H1 (cell line): ENCODE results near the gene HDAC9. TPM values are rescaled to one million over a fixed set of nuclear protein-coding genes. Genes with fewer than 3 reads are reported as not detected.

Source experiments
- CTCF ChIA-PET: fragments of 300-600 bp; sonication (Branson Sonifier 250); formaldehyde crosslinking; loops from one replicate; lab custom pipeline; 2021; ENCODE audit not compliant: partially characterized antibody; lab: Charles Lee
- POLR2A ChIA-PET: fragments of 300-600 bp; sonication (Branson Sonifier 250); formaldehyde crosslinking; loops from one replicate; lab custom pipeline; 2021; ENCODE audit warnings: inconsistent platforms; ENCODE audit not compliant: partially characterized antibody; lab: Charles Lee
- DNase-seq, 2 experiments: peaks; one replicate each; pipeline versions ENCODE4 v3.0.0 to v3.0.0-alpha.2; 2010 to 2022; ENCODE audit warnings: low spot score in 2 of 2, low read depth in 1 of 2, mixed read lengths in 1 of 2
- FAIRE-seq: peaks from 2 replicates; lab custom pipeline; 2011; peaks lifted over from hg19 to GRCh38; lab: Jason Lieb, UNC
- H2AFZ ChIP-seq: 2 replicates; pipeline ENCODE4 v1.8.1; 2012; ENCODE audit warnings: low read length, inconsistent platforms
- H2AK5ac ChIP-seq: 2 replicates; pipeline ENCODE4 v1.6.1; 2013; ENCODE audit warnings: low read depth, low read length
- H2BK120ac ChIP-seq: replicated peaks from 2 replicates; pipeline ENCODE3; 2013; ENCODE audit warnings: low read depth, low read length, inconsistent platforms
- H2BK12ac ChIP-seq: 2 replicates; pipeline ENCODE4 v1.6.1; 2013; ENCODE audit warnings: low read depth, low read length
- H2BK15ac ChIP-seq: 2 replicates; pipeline ENCODE4 v1.6.1; 2013; ENCODE audit warnings: low read length
- H2BK20ac ChIP-seq: 2 replicates; pipeline ENCODE4 v1.6.1; 2013; ENCODE audit warnings: low read length
- H2BK5ac ChIP-seq: 2 replicates; pipeline ENCODE4 v1.6.1; 2013; ENCODE audit warnings: low read depth, low read length
- H3K14ac ChIP-seq: 2 replicates; pipeline ENCODE4 v1.6.1; 2013; ENCODE audit warnings: inconsistent platforms; ENCODE audit not compliant: insufficient read length
- H3K18ac ChIP-seq: 2 replicates; pipeline ENCODE4 v1.6.1; 2013; ENCODE audit warnings: low read length; ENCODE audit errors: extremely low read depth
- H3K23ac ChIP-seq: 2 replicates; pipeline ENCODE4 v1.6.1; 2013; ENCODE audit warnings: inconsistent platforms; ENCODE audit not compliant: insufficient read length
- H3K23me2 ChIP-seq: 2 replicates; pipeline ENCODE4 v1.6.1; 2013; ENCODE audit warnings: low read depth, low read length
- H3K27ac ChIP-seq: 2 replicates; pipeline ENCODE4 v1.6.1; 2011; ENCODE audit warnings: low read depth, low read length, inconsistent platforms
- H3K27me3 ChIP-seq, 4 experiments: replicated peaks in 1 of 4; 1 replicate in 1 of 4; 2 replicates in 3 of 4; pipeline versions ENCODE4 v1.6.1 to v1.8.1; 2011 to 2013; ENCODE audit warnings: low read length in 3 of 4, mild to moderate bottlenecking in 3 of 4, inconsistent platforms in 2 of 4, mixed read lengths in 2 of 4, moderate library complexity in 1 of 4; ENCODE audit not compliant: control insufficient read depth in 3 of 4, insufficient read depth in 3 of 4; ENCODE audit errors: extremely low read depth in 1 of 4
- H3K36me3 ChIP-seq, 4 experiments: 2 replicates each; pipeline versions ENCODE4 v1.6.1 to v1.8.1; 2011 to 2013; ENCODE audit warnings: mild to moderate bottlenecking in 4 of 4, low read length in 3 of 4, moderate library complexity in 2 of 4, control low read depth in 1 of 4, inconsistent platforms in 1 of 4; ENCODE audit not compliant: insufficient read depth in 4 of 4, control insufficient read depth in 2 of 4
- H3K4ac ChIP-seq: replicated peaks from 2 replicates; pipeline ENCODE3; 2013; ENCODE audit warnings: low read length, low read depth, mixed read lengths, inconsistent platforms; ENCODE audit not compliant: insufficient read length
- H3K4me1 ChIP-seq, 4 experiments: replicated peaks in 1 of 4; 1 replicate in 1 of 4; 2 replicates in 3 of 4; pipeline versions ENCODE4 v1.6.1 to v1.8.1; 2011 to 2013; ENCODE audit warnings: low read length in 3 of 4, inconsistent platforms in 2 of 4, mixed read lengths in 1 of 4; ENCODE audit not compliant: insufficient read depth in 4 of 4, control insufficient read depth in 3 of 4
- H3K4me2 ChIP-seq, 2 experiments: 2 replicates each; pipeline versions ENCODE4 v1.6.1 to v1.8.1; 2011 to 2013; ENCODE audit warnings: low read depth in 2 of 2, low read length in 2 of 2, control low read depth in 1 of 2, inconsistent platforms in 1 of 2, mild to moderate bottlenecking in 1 of 2; ENCODE audit not compliant: insufficient read depth in 1 of 2
- H3K4me3 ChIP-seq, 4 experiments: fragments of 200-600, 300-600 bp in 1 of 4; sonication (generic), shearing (Covaris generic), sonication (Bioruptor Twin) in 1 of 4; 2 replicates each; pipeline versions ENCODE4 v1.5.1 to v1.8.1; 2011 to 2016; ENCODE audit warnings: low read length in 4 of 4, low read depth in 3 of 4, control low read depth in 2 of 4, inconsistent platforms in 2 of 4, mild to moderate bottlenecking in 2 of 4, mixed read lengths in 1 of 4, moderate library complexity in 1 of 4; ENCODE audit not compliant: insufficient read depth in 2 of 4; ENCODE audit errors: extremely low read depth in 1 of 4
- H3K56ac ChIP-seq: replicated peaks from 2 replicates; pipeline ENCODE3; 2013; ENCODE audit warnings: low read depth, mild to moderate bottlenecking, mixed read lengths, low read length, inconsistent platforms; ENCODE audit not compliant: insufficient read length
- H3K79me1 ChIP-seq: 2 replicates; pipeline ENCODE4 v1.6.1; 2013; ENCODE audit warnings: low read depth, low read length, control low read depth
- H3K79me2 ChIP-seq, 2 experiments: 2 replicates each; pipeline versions ENCODE4 v1.6.1 to v1.8.1; 2012 to 2013; ENCODE audit warnings: low read length in 2 of 2, mild to moderate bottlenecking in 2 of 2, inconsistent platforms in 1 of 2; ENCODE audit not compliant: insufficient read depth in 2 of 2, control insufficient read depth in 1 of 2
- H3K9ac ChIP-seq, 4 experiments: replicated peaks in 1 of 4; 1 replicate in 1 of 4; 2 replicates in 3 of 4; pipeline versions ENCODE4 v1.6.1 to v1.8.1; 2011 to 2013; ENCODE audit warnings: low read depth in 3 of 4, low read length in 3 of 4, control low read depth in 2 of 4, mild to moderate bottlenecking in 2 of 4, moderate library complexity in 2 of 4, inconsistent platforms in 1 of 4; ENCODE audit errors: extremely low read depth in 1 of 4
- H3K9me3 ChIP-seq, 2 experiments: 2 replicates each; pipeline versions ENCODE4 v1.6.1 to v1.8.1; 2012 to 2013; ENCODE audit warnings: mild to moderate bottlenecking in 2 of 2, moderate library complexity in 2 of 2, control low read depth in 1 of 2, inconsistent platforms in 1 of 2, low read depth in 1 of 2, low read length in 1 of 2, mixed read lengths in 1 of 2; ENCODE audit not compliant: insufficient read depth in 2 of 2
- H4K20me1 ChIP-seq, 2 experiments: replicated peaks in 1 of 2; 2 replicates each; pipeline versions ENCODE3 to v1.8.1; 2011 to 2013; ENCODE audit warnings: inconsistent platforms in 2 of 2, low read length in 2 of 2, mild to moderate bottlenecking in 1 of 2; ENCODE audit not compliant: insufficient read depth in 2 of 2, control insufficient read depth in 1 of 2
- H4K5ac ChIP-seq: 2 replicates; pipeline ENCODE4 v1.6.1; 2013; ENCODE audit warnings: low read length, low read depth, mixed read lengths, inconsistent platforms; ENCODE audit not compliant: insufficient read length
- H4K8ac ChIP-seq: 2 replicates; pipeline ENCODE4 v1.8.0; 2013; ENCODE audit warnings: mild to moderate bottlenecking, moderate library complexity, low read length, inconsistent platforms; ENCODE audit not compliant: insufficient read depth; ENCODE audit errors: extremely low read depth
- H4K91ac ChIP-seq: replicated peaks from 2 replicates; pipeline ENCODE3; 2013; ENCODE audit warnings: low read length, mixed read lengths, inconsistent platforms; ENCODE audit not compliant: insufficient read length
- FOSL1 ChIP-seq: IDR thresholded peaks from 2 replicates; pipeline ENCODE4 v1.6.1; 2011; ENCODE audit warnings: mild to moderate bottlenecking, low read depth, low read length, moderate library complexity; ENCODE audit not compliant: insufficient read depth
- MAFK ChIP-seq: IDR thresholded peaks from 2 replicates; pipeline ENCODE4 v1.6.1; 2012; ENCODE audit warnings: low read depth, mild to moderate bottlenecking, improper control_type of control experiment, low read length
- SIRT6 ChIP-seq: IDR thresholded peaks from one replicate; pipeline ENCODE4 v1.7.1; 2012; ENCODE audit warnings: low read length, inconsistent platforms
- SIX5 ChIP-seq: IDR thresholded peaks from 2 replicates; pipeline ENCODE4 v1.6.1; 2011; ENCODE audit warnings: mild to moderate bottlenecking, low read depth, low read length
- WGBS, 2 experiments: shearing (Covaris generic) in 1 of 2; methylation state at CpG; one replicate each; pipeline versions ENCODE4 v1.1.6 to v1.1.7; 2013 to 2015; ENCODE audit warnings: low lambda C conversion rate in 2 of 2, mixed read lengths in 2 of 2, inconsistent platforms in 1 of 2, low coverage in 1 of 2, missing lambda C conversion rate in 1 of 2; ENCODE audit not compliant: insufficient replicate concordance in 2 of 2, insufficient coverage in 1 of 2, insufficient read length in 1 of 2; ENCODE audit errors: extremely low coverage in 1 of 2, missing lambda C conversion rate in 1 of 2; 5-methylcytosine and 5-hydroxymethylcytosine counted together
- polyA plus RNA-seq, 7 experiments: library from polyadenylated mRNA; depleted of rRNA in 3 of 7; stranded (reverse) in 5 of 7; unstranded in 2 of 7; fragments of >200 nt in 5 of 7; fragments of 200-250 nt in 2 of 7; gene quantifications; 1 replicate in 5 of 7; 2 replicates in 1 of 7; 4 replicates in 1 of 7; pipeline versions ENCODE4 v1.2.1 to v1.2.3, GENCODE V29; 2011 to 2013; ENCODE audit warnings: missing spikeins in 2 of 7, mixed read lengths in 2 of 7
- total RNA-seq: library from RNA; stranded (reverse); fragmentation: NEBNext Ultra II Directional; extraction: Animal tissue kit (Norgen Biotek cat#: 25700); gene quantifications from 2 replicates; pipeline ENCODE4 v1.2.1, GENCODE V29; 2021

Gene HDAC9
- total and polyA plus RNA-seq, 2 of the 8 experiments (the other 6 are each of a cell fraction or from before 2014, with no cell fraction given), result 9.5 to 13.1 TPM

- TF ChIP-seq SIX5, result no peak
These were observed 514.4 kb downstream of the HDAC9 start (continued) for GRCh38 chr7:19009936-19010280.

- no peak overlapping the region for H4K5ac ChIP-seq
- CTCF ChIA-PET, result no interaction called here
- no peaks in the 10 kb centered on the region for H3K4me1 ChIP-seq
- no peak overlapping the region for H4K8ac ChIP-seq
- no peak overlapping the region for H2BK120ac ChIP-seq
- H4K91ac ChIP-seq, result no peak overlapping the region
- H3K4me3 ChIP-seq, result no peak overlapping the region
- H4K20me1 ChIP-seq, result no peaks in the 10 kb centered on the region
- H3K79me1 ChIP-seq, result no peaks in the 10 kb centered on the region
- no peak overlapping the region for H2AK5ac ChIP-seq
- no peak overlapping the region for H3K4ac ChIP-seq
- no peak overlapping the region for H2BK5ac ChIP-seq
- H3K9me3 ChIP-seq, result no peaks in the 10 kb centered on the region
- H3K56ac ChIP-seq, result no peak overlapping the region
- no peak overlapping the region for H3K27ac ChIP-seq
- FAIRE-seq (no peak), DNase-seq (no peak)
- H3K23me2 ChIP-seq, result no peaks in the 10 kb centered on the region
- no peaks in the 10 kb centered on the region for H3K36me3 ChIP-seq
- H2BK12ac ChIP-seq, result no peak overlapping the region
- H3K23ac ChIP-seq, result no peak overlapping the region
- H2AFZ ChIP-seq, result no peak overlapping the region
- H3K18ac ChIP-seq, result no peak overlapping the region
- no peak overlapping the region for H3K9ac ChIP-seq
- H3K27me3 ChIP-seq, result no peaks in the 10 kb centered on the region
- H3K4me2 ChIP-seq, result no peak overlapping the region
- H3K14ac ChIP-seq, result no peak overlapping the region
- POLR2A ChIA-PET, result no interaction called here
- 96% methylated on average over 7 of the region's 7 CpGs; no CpG with 5 or more reads in 1 of the 2 experiments for WGBS, 2 experiments
- H2BK15ac ChIP-seq, result no peak overlapping the region
- H2BK20ac ChIP-seq, result no peak overlapping the region
- no peaks in the 10 kb centered on the region for H3K79me2 ChIP-seq
- TF ChIP-seq SIRT6 (no peak), MAFK (no peak), FOSL1 (no peak)
These were observed 515.7 kb downstream of the HDAC9 start for GRCh38 chr7:19011212-19011611.
